ENCODE measurements around the gene SCD.

Gene SCD

DNA sequence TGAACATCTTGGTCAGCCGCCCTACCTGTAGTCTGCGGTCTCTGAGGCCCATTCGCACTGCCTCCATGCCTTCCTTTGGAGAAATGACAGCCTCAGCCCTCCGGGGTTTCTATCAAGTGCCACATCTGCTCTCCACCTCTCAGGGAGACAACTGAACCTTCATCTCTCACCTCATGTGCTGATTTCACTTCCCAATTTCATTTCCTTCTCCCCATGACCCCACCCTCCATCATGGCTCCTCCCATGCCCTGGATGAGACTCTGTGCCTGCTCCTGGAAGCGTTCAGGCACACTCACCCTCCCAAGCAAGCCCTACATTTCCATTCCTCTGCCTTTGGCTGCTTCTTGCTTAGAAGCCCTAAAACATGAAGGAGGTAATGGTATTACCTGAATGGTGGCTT, 7.8 kb upstream of the SCD start:
- no peak for DNase-seq (ENCODE audit: low read depth in 2 of 3, low spot score in 2 of 3)

GRCh38 chr10:100340948-100341847, 5.8 kb upstream of the SCD start:
- no peak for DNase-seq (ENCODE audit: low read depth in 2 of 3, low spot score in 2 of 3)

DNA sequence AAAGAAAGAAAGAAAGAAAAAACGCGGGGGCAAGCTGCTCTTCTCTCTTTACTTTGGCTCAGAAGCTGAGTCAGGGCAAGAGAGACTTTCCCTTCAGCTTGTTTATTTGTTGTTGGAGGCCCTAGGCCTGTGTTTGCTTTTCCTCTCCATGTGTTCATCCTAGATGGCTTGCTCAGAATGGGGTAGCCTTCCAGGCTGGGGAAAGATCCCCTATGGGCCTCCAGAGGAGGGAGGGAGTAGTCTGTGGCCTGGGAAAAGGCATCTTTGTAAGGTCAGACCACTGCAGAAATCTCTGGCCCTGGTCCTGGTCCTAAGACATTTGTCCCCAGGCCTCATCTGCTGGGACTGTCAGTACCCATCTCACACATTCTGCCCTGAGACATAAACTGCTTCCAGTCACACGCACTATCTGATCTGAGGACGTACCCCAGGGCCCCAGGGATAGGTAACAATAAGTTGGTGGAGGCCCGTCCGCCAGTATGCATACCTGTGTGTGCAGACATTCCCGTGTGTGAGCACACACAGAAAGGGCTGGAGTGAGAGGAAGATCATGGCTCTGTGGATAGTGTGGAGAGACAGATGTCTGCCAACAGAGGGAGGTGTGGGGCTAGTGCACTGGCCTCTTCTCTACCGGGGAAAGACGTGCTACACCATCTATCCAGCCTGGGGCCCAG, 4.9 kb upstream of the SCD start:
- peak in 1 of 3 experiments; percentile 14 for DNase-seq (ENCODE audit: low read depth in 2 of 3, low spot score in 2 of 3)

GRCh38 chr10:100342627-100342972, 4.4 kb upstream of the SCD start:
- no peak for DNase-seq (ENCODE audit: low read depth in 2 of 3, low spot score in 2 of 3)

GRCh38 chr10:100344241-100344788, 2.7 kb upstream of the SCD start:
- DNase-seq (ENCODE audit: low read depth in 2 of 3, low spot score in 2 of 3) = no peak

DNA sequence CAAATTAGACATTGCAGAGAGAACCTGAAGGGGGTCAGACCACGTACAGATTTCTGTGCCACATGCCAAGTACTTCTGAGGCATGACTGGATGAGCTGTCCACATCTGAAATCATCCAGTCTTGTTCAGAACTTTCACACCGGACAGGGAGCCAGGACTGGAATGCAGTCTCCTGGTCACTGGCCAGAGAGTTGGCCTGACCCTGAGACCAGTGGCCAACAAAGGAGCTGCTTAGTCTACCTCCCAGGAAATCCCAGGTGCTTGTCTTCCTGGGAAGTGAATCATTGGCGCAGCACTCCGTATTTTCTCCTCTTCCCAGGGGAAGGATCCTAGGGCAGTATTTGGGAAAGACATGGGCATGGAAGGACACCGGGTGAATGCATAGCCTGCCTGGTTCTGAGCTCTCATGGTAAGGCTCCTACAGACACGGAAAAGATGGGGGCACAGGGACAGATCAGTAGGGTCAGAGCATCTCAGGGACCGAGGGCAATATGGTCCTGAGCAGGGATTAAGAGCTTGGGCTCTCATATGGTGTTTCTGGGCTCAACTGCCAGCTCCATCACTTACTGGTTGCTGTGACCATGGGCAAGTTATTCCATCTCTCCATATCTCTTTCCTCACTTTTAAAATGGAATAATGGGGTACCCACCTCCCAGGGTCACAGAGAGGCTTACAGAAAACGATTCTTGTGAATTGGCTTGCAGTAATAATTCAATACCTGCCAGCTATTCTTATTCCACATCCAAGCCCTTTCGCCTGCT, 1.3 kb upstream of the SCD start:
- DNase-seq (ENCODE audit: low read depth in 2 of 3, low spot score in 2 of 3) = no peak

DNA sequence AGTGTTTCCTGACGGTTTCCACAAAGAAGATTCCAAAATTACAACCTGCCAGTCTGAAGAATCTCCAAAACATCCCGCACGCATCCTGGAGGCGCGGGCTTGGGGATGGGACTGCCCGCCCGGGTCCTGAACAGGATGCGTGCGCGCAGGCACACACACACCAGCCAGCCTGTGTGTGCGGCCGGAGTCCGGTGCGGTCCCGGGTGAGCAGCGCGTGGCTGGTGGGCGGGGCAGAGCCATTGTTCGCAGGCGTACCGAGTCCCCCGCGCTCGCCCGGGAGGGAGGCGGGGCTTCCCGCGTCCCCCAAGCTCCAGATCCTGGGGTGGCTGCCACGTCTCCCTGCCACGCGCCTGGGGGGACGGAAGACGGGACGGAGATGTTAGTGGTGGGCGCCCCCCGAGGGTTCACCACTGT, 675 bp upstream of the SCD start:
- peak; percentile 55 to 63 (median 58) for DNase-seq (ENCODE audit: low read depth in 2 of 3, low spot score in 2 of 3)

DNA sequence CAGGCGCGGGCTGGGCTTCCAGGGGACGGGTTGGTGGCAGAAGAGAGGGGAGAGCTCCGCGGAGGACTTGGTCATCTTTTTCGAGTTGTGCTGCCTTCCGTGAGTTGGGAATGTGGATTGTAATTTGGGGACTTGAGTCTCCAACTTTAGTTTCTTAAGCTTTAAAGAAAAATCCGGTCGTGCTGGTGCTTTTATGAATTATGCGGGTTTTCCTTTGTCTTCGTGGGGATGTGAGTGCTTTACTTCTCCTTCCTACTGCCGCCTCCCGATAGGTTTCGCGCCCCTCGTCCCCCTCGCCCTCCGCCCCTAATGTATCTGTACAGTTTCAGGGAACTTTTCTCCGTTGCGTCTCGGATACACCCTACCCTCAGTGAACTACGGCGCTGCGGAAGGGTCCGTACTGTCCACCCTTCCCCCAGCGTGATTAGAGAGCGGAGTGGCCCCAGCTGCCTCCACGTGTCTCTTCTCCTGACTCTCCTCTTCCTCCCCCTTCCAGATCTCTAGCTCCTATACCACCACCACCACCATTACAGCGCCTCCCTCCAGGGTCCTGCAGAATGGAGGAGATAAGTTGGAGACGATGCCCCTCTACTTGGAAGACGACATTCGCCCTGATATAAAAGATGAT, 649 bp downstream of the SCD start:
- no peak for DNase-seq (ENCODE audit: low read depth in 2 of 3, low spot score in 2 of 3)

- DNase-seq (ENCODE audit: low read depth in 2 of 3, low spot score in 2 of 3) = no peak
Observed at GRCh38 chr10:100348389-100348927, 1.4 kb downstream of the SCD start.

DNA sequence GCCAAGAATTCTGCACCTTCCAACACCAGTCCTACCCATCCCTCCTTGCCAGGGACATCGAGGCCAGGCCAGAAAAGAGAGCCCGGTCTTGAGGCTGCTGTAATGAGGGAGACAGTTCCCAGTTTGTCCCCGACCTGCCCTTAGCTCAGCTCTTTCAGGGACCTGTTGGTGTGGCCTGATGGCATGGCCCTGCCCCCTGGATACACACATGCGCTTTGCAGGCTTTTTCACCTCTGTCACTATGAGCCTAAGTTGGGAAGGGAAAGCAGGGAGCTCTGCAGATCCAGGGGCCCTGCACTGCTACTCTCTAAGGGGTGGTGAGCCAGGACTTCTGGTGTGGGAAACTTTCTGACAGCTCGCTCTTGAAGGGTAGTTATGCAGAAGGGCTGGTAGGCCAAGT, 2.1 kb downstream of the SCD start:
- no peak for DNase-seq (ENCODE audit: low read depth in 2 of 3, low spot score in 2 of 3)

- no peak for DNase-seq (ENCODE audit: low read depth in 2 of 3, low spot score in 2 of 3)
Observed at GRCh38 chr10:100349672-100350071, 2.6 kb downstream of the SCD start.

- DNase-seq (ENCODE audit: low read depth in 2 of 3, low spot score in 2 of 3) = no peak
Observed at GRCh38 chr10:100350914-100351485, 4.0 kb downstream of the SCD start.

GRCh38 chr10:100353770-100354485, 6.9 kb downstream of the SCD start:
- DNase-seq (ENCODE audit: low read depth in 2 of 3, low spot score in 2 of 3) = no peak

- no peak for DNase-seq (ENCODE audit: low read depth in 2 of 3, low spot score in 2 of 3)
Observed at GRCh38 chr10:100355086-100355485, 8.1 kb downstream of the SCD start.

- DNase-seq (ENCODE audit: low read depth in 2 of 3, low spot score in 2 of 3) = no peak
Observed at GRCh38 chr10:100356067-100357017, 9.3 kb downstream of the SCD start.

- DNase-seq (ENCODE audit: low read depth in 2 of 3, low spot score in 2 of 3) = no peak
Observed at GRCh38 chr10:100357059-100357858, 10.2 kb downstream of the SCD start.

GRCh38 chr10:100359030-100359432, 12.0 kb downstream of the SCD start:
- DNase-seq (ENCODE audit: low read depth in 2 of 3, low spot score in 2 of 3) = no peak

All from activated CD8-positive, alpha-beta memory T cell treated with anti-CD3 and anti-CD28 coated beads for 48 hours (primary cell).